SK-N-SH treated with all-trans-retinoic acid at 6 μM for 48 hours (cell line): Measurements from ENCODE around the gene TRIM8.
A peak's percentile ranks its signal among the peaks of the same experiment; 100 is the strongest.

Experiments
- ATAC-seq: fragments of 200-7000 bp; cut with Tn5 transposase; 3 replicates; pipeline ENCODE4 v1.9.1; 2020; ENCODE audit warnings: mild to moderate bottlenecking, moderate library complexity
- ARNTL ChIP-seq: fragments of 450-650 bp; formaldehyde crosslinking; IDR thresholded peaks from 2 replicates; pipeline ENCODE4 v1.5.0; 2020; ENCODE audit warnings: low read depth, mild to moderate bottlenecking, moderate library complexity, borderline replicate concordance
- CSDC2 ChIP-seq: fragments of 250-450 bp; sonication (Bioruptor Pico); IDR thresholded peaks from 2 replicates; pipeline ENCODE4 v1.5.0; 2020; ENCODE audit warnings: mild to moderate bottlenecking, moderate library complexity
- ESRRG ChIP-seq: fragments of 250-450 bp; sonication (Bioruptor Pico); IDR thresholded peaks from 2 replicates; pipeline ENCODE4 v1.6.1; 2021; ENCODE audit warnings: mild to moderate bottlenecking
- GLIS3 ChIP-seq: fragments of 250-450 bp; sonication (Bioruptor Pico); IDR thresholded peaks from 2 replicates; pipeline ENCODE4 v1.5.0; 2020; ENCODE audit warnings: mild to moderate bottlenecking, moderate library complexity
- ISL1 ChIP-seq: fragments of 250-450 bp; sonication (Bioruptor Pico); IDR thresholded peaks from 2 replicates; pipeline ENCODE4 v2.1.2; 2022; ENCODE audit warnings: mild to moderate bottlenecking, moderate library complexity
- OSR1 ChIP-seq: fragments of 250-450 bp; sonication (Bioruptor Pico); IDR thresholded peaks from 2 replicates; pipeline ENCODE4 v1.8.0; 2022; ENCODE audit warnings: moderate library complexity, mild to moderate bottlenecking, inconsistent platforms
- PATZ1 ChIP-seq: fragments of 250-450 bp; sonication (Bioruptor Pico); IDR thresholded peaks from 2 replicates; pipeline ENCODE4 v1.8.0; 2020; ENCODE audit warnings: mild to moderate bottlenecking, moderate library complexity, borderline replicate concordance
- POU6F1 ChIP-seq: fragments of 250-450 bp; sonication (Bioruptor Pico); IDR thresholded peaks from 2 replicates; pipeline ENCODE4 v1.8.0; 2021; ENCODE audit warnings: low read depth, mild to moderate bottlenecking, moderate library complexity, borderline replicate concordance
- PPARA ChIP-seq: fragments of 250-450 bp; sonication (Bioruptor Pico); IDR thresholded peaks from 2 replicates; pipeline ENCODE4 v1.5.0; 2020; ENCODE audit warnings: mild to moderate bottlenecking, borderline replicate concordance
- RARB ChIP-seq: fragments of 250-450 bp; sonication (Bioruptor Pico); IDR thresholded peaks from 2 replicates; pipeline ENCODE4 v1.8.0; 2021; ENCODE audit warnings: mild to moderate bottlenecking, moderate library complexity
- SNAI2 ChIP-seq: fragments of 250-450 bp; sonication (Bioruptor Pico); IDR thresholded peaks from 2 replicates; pipeline ENCODE4 v1.5.0; 2020; ENCODE audit warnings: mild to moderate bottlenecking, moderate library complexity
- TCF4 ChIP-seq: fragments of 250-450 bp; sonication (Bioruptor Pico); IDR thresholded peaks from 2 replicates; pipeline ENCODE4 v1.8.0; 2021; ENCODE audit warnings: mild to moderate bottlenecking, moderate library complexity, borderline replicate concordance
- TOX ChIP-seq: fragments of 250-450 bp; sonication (Bioruptor Pico); IDR thresholded peaks from 2 replicates; pipeline ENCODE4 v1.8.0; 2021; ENCODE audit warnings: mild to moderate bottlenecking, moderate library complexity, borderline replicate concordance
- ZFP3 ChIP-seq: fragments of 250-450 bp; sonication (Bioruptor Pico); IDR thresholded peaks from 2 replicates; pipeline ENCODE4 v1.5.0; 2020; ENCODE audit warnings: mild to moderate bottlenecking, moderate library complexity
- ZFP30 ChIP-seq: fragments of 450-650 bp; formaldehyde crosslinking; IDR thresholded peaks from 2 replicates; pipeline ENCODE4 v1.5.0; 2022; ENCODE audit warnings: mild to moderate bottlenecking, moderate library complexity
- ZNF565 ChIP-seq: fragments of 450-650 bp; formaldehyde crosslinking; conservative IDR thresholded peaks from 2 replicates; pipeline ENCODE4 v1.5.0; 2020; ENCODE audit warnings: low read depth, mild to moderate bottlenecking, moderate library complexity
- ZNF70 ChIP-seq: fragments of 450-650 bp; formaldehyde crosslinking; IDR thresholded peaks from 2 replicates; pipeline ENCODE4 v1.5.0; 2020; ENCODE audit warnings: mild to moderate bottlenecking, moderate library complexity
- ZNF8 ChIP-seq: fragments of 450-650 bp; formaldehyde crosslinking; IDR thresholded peaks from 2 replicates; pipeline ENCODE4 v1.5.0; 2020; ENCODE audit warnings: mild to moderate bottlenecking, moderate library complexity
- TF ChIP-seq, protein P1 (sequence below): fragments of 250-450 bp; sonication (Bioruptor Pico); IDR thresholded peaks from 2 replicates; pipeline ENCODE4 v1.5.1; 2021; ENCODE audit warnings: mild to moderate bottlenecking, moderate library complexity
- TF ChIP-seq, protein P2 (sequence below): fragments of 250-450 bp; sonication (Bioruptor Pico); IDR thresholded peaks from 2 replicates; pipeline ENCODE4 v1.5.1; 2020; ENCODE audit warnings: low read depth, mild to moderate bottlenecking, moderate library complexity

Gene TRIM8

GRCh38 chr10:102676534-102677315 is 32.4 kb downstream of the TRIM8 start:
- no peak for TF ChIP-seq TOX (CRISPR knock-in tag)
- TF ChIP-seq TCF4 (CRISPR knock-in tag): no peak
- TF ChIP-seq ZFP30: no peak
- TF ChIP-seq GLIS3 (CRISPR knock-in tag): no peak
- no peak for TF ChIP-seq ZNF8 (CRISPR knock-in tag)
- TF ChIP-seq SNAI2 (CRISPR knock-in tag): no peak
- no peak for TF ChIP-seq RARB (CRISPR knock-in tag)
- TF ChIP-seq, protein P1, sequence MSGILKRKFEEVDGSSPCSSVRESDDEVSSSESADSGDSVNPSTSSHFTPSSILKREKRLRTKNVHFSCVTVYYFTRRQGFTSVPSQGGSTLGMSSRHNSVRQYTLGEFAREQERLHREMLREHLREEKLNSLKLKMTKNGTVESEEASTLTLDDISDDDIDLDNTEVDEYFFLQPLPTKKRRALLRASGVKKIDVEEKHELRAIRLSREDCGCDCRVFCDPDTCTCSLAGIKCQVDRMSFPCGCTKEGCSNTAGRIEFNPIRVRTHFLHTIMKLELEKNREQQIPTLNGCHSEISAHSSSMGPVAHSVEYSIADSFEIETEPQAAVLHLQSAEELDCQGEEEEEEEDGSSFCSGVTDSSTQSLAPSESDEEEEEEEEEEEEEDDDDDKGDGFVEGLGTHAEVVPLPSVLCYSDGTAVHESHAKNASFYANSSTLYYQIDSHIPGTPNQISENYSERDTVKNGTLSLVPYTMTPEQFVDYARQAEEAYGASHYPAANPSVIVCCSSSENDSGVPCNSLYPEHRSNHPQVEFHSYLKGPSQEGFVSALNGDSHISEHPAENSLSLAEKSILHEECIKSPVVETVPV (CRISPR knock-in tag): no peak
- TF ChIP-seq ESRRG (CRISPR knock-in tag): no peak
- TF ChIP-seq PPARA (CRISPR knock-in tag): no peak
- TF ChIP-seq CSDC2 (CRISPR knock-in tag): no peak
- no peak for TF ChIP-seq ISL1 (CRISPR knock-in tag)
- TF ChIP-seq PATZ1 (CRISPR knock-in tag): no peak
- TF ChIP-seq ZNF565 (CRISPR knock-in tag): no peak
- ATAC-seq: no peak

DNA sequence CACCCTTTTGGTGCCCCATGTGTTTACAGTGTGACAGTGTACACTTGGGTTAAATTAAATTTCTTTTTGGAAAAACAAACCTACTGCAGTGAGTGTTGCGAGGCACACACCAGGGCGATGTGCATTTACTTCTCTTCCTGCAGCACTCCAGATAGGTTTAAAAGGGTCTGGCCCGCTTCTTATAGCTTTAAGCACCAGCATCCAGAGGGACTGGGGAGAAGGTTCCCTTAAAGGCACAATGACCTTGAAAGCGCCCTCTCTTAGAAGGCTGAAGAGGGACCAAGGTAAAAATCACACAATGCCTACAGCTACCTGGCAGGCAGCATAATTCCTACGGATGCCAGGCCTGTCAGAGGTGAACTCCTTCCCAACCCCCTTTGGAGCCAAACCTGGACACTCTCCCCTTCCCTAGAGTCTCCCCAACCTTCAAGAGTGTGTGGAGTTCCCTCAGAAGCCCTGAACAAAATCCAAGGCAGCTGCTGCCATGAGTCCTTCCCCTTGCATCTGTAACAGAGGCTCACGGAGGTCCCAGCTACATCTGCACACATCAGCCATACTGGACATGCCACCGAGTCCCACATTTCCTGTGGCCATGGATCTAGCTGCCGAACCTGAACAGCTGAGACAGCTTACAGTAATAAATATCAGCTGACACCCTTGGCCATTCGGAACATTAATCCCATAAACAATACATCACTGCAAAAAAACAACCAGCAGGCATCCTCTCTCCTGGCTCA is 33.2 kb downstream of the TRIM8 start:
- TF ChIP-seq ISL1 (CRISPR knock-in tag): no peak
- TF ChIP-seq ZNF70: no peak
- TF ChIP-seq CSDC2 (CRISPR knock-in tag): no peak
- no peak for TF ChIP-seq ARNTL
- no peak for TF ChIP-seq ZNF565 (CRISPR knock-in tag)
- ATAC-seq: no peak

DNA sequence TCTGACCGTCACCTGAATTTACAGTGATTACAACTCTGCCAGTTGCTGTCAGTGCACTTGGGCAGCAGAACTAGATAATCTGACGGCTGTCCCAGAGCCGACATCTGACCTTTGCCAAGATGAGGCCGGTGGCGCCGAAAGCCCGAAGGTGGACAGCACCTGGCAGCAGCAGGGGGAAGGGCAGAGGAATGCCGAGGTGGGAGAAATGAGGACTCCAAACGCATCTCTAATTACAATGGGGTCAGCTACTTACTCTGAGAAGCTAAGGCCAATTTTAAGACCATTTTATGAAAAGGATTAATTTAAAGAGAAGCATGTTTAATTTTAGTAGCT is 33.8 kb downstream of the TRIM8 start:
- no peak for ATAC-seq
- no peak for TF ChIP-seq ARNTL
- TF ChIP-seq ISL1 (CRISPR knock-in tag): no peak
- TF ChIP-seq POU6F1 (CRISPR knock-in tag): no peak
- TF ChIP-seq TCF4 (CRISPR knock-in tag): no peak
- no peak for TF ChIP-seq GLIS3 (CRISPR knock-in tag)
- TF ChIP-seq PPARA (CRISPR knock-in tag): no peak

DNA sequence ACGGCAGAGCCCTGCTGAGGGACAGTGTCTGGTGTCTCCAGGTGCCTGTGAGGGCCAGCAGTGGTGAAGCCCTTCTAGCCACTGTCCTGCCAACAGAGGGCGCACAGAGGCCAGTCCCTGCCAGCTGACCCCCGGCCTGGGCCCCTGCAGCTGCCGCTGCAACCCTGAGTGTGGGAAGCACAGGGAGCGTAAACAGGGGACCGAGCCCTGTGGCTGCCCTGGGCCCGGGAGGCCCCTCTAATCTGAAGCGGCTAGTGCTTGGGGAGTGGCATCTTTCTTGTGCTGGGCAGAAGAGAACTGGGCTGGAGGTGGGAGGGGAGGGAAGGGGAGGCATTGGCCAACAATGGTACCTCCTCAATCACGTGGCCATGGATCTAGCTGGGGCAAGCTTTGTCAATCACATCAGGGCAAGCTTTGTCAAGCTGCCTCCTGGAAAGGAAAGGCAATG is 34.6 kb downstream of the TRIM8 start:
- peak; percentile 73 for ATAC-seq
- TF ChIP-seq GLIS3 (CRISPR knock-in tag): no peak
- peak; percentile 38; the same call in 1 of the 2 replicates for TF ChIP-seq TCF4 (CRISPR knock-in tag)
- no peak for TF ChIP-seq OSR1 (CRISPR knock-in tag)
- 0 out of 2 replicates have a peak, but pooled peaks have one; percentile 31 for TF ChIP-seq ZNF8 (CRISPR knock-in tag)
- TF ChIP-seq ZFP3 (CRISPR knock-in tag): no peak

DNA sequence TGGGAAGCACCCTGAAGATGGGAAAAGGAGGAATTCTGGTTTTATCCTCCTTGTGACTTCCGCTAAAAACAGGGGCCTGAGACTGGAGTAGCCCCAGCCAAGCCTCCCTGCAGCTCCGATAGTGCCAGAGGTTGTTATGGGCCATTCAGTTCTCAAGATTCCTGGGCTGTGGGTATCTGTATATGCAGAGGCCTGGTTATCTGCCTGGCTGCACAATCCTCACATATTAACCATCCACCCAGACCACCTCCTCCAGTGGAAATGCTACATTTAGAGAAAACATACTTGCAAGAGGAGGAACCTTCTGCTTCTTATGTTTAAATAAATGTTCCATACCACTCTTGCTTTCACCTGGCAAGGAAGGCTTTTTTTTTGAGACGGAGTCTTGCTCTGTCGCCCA is 35.3 kb downstream of the TRIM8 start:
- ATAC-seq: no peak
- TF ChIP-seq TCF4 (CRISPR knock-in tag): no peak
- no peak for TF ChIP-seq PATZ1 (CRISPR knock-in tag)
- TF ChIP-seq ZFP30: no peak
- TF ChIP-seq TOX (CRISPR knock-in tag): no peak
- TF ChIP-seq SNAI2 (CRISPR knock-in tag): no peak
- no peak for TF ChIP-seq OSR1 (CRISPR knock-in tag)
- TF ChIP-seq, protein P1 (CRISPR knock-in tag): no peak
- no peak for TF ChIP-seq ESRRG (CRISPR knock-in tag)
- no peak for TF ChIP-seq ZNF8 (CRISPR knock-in tag)
- TF ChIP-seq, protein P2, sequence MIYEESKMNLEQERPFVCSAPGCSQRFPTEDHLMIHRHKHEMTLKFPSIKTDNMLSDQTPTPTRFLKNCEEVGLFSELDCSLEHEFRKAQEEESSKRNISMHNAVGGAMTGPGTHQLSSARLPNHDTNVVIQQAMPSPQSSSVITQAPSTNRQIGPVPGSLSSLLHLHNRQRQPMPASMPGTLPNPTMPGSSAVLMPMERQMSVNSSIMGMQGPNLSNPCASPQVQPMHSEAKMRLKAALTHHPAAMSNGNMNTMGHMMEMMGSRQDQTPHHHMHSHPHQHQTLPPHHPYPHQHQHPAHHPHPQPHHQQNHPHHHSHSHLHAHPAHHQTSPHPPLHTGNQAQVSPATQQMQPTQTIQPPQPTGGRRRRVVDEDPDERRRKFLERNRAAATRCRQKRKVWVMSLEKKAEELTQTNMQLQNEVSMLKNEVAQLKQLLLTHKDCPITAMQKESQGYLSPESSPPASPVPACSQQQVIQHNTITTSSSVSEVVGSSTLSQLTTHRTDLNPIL: no peak
- TF ChIP-seq CSDC2 (CRISPR knock-in tag): no peak
